Fibroblast of the aortic adventitia (primary cell): ENCODE data around the gene ZNF133. TPM values are rescaled to one million over a fixed set of nuclear protein-coding genes. Genes with fewer than 3 reads are reported as not detected.
"Not testable (repeated sequence)": the region's sequence is repeated elsewhere in the genome, so short reads cannot be mapped to it uniquely, and the experiment has no call there.

Experiments used
- DNase-seq: peaks from one replicate; pipeline ENCODE4 v3.0.0-alpha.2; 2010; ENCODE audit warnings: low read depth
- H3K4me3 ChIP-seq: 2 replicates; pipeline ENCODE4 v1.5.1; 2011; ENCODE audit warnings: low read depth, mild to moderate bottlenecking, control low read depth, low read length, moderate library complexity
- CTCF ChIP-seq: IDR thresholded peaks from 2 replicates; pipeline ENCODE4 v1.5.1; 2011; ENCODE audit warnings: mild to moderate bottlenecking, low read length, control low read depth, inconsistent platforms; ENCODE audit not compliant: insufficient read depth
- total RNA-seq: library from RNA; depleted of rRNA; stranded (reverse); fragments of >200 nt; gene quantifications from 2 replicates; pipeline ENCODE4 v1.2.3, GENCODE V29; 2012; ENCODE audit warnings: low replicate concordance

ZNF133 gene
- total RNA-seq, 1 donor: 14.6 TPM

- no peak for DNase-seq
- no peak for TF ChIP-seq CTCF
- H3K4me3 ChIP-seq: no peak overlapping the region
Observed at GRCh38 chr20:18267815-18268214, 20.5 kb upstream of the ZNF133 start.

GRCh38 chr20:18271160-18271559 lies 17.2 kb upstream of the ZNF133 start:
- DNase-seq: no peak
- no peak overlapping the region for H3K4me3 ChIP-seq
- TF ChIP-seq CTCF: no peak

- peak; percentile 19 for TF ChIP-seq CTCF
- peak; percentile 30 for DNase-seq
- H3K4me3 ChIP-seq: no peak overlapping the region
Observed at GRCh38 chr20:18272451-18272850, 15.9 kb upstream of the ZNF133 start.

GRCh38 chr20:18273738-18274137 lies 14.6 kb upstream of the ZNF133 start:
- no peak for TF ChIP-seq CTCF
- DNase-seq: no peak
- H3K4me3 ChIP-seq: no peak overlapping the region

GRCh38 chr20:18275960-18276359 lies 12.4 kb upstream of the ZNF133 start:
- not testable (repeated sequence) for H3K4me3 ChIP-seq, DNase-seq

GRCh38 chr20:18276821-18277220 lies 11.5 kb upstream of the ZNF133 start:
- DNase-seq: peak; percentile 76
- peak; percentile 96 for TF ChIP-seq CTCF
- H3K4me3 ChIP-seq: no peak overlapping the region

GRCh38 chr20:18279242-18279641 lies 9.1 kb upstream of the ZNF133 start:
- no peak for TF ChIP-seq CTCF
- DNase-seq: no peak
- no peak overlapping the region for H3K4me3 ChIP-seq
